Activated T-helper 9 cell treated with anti-CD3 and anti-CD28 coated beads, Interleukin-2, amount 50 U/mL, for 16 hours (primary cell): ENCODE results near the gene NUDT5.
"Not testable (repeated sequence)": the region's sequence is repeated elsewhere in the genome, so short reads cannot be mapped to it uniquely, and the experiment has no call there.

ENCODE experiments used
- DNase-seq: peaks from one replicate; pipeline ENCODE4 v3.0.0-alpha.2; 2020; ENCODE audit warnings: low read depth

NUDT5 gene

GRCh38 chr10:12195603-12196506, at the start of gene NUDT5, which contains the start of gene CDC123:
Gene NUDT5 (minus strand): TSS chr10:12195891. CDS start chr10:12186291, 9,600 bp downstream.
Gene CDC123 (plus strand): TSS chr10:12196188. CDS start chr10:12196246, 58 bp downstream.
- peak; percentile 75 for DNase-seq

- no peak for DNase-seq
These were observed 48.4 kb upstream of the NUDT5 start for GRCh38 chr10:12243864-12244620.

DNA sequence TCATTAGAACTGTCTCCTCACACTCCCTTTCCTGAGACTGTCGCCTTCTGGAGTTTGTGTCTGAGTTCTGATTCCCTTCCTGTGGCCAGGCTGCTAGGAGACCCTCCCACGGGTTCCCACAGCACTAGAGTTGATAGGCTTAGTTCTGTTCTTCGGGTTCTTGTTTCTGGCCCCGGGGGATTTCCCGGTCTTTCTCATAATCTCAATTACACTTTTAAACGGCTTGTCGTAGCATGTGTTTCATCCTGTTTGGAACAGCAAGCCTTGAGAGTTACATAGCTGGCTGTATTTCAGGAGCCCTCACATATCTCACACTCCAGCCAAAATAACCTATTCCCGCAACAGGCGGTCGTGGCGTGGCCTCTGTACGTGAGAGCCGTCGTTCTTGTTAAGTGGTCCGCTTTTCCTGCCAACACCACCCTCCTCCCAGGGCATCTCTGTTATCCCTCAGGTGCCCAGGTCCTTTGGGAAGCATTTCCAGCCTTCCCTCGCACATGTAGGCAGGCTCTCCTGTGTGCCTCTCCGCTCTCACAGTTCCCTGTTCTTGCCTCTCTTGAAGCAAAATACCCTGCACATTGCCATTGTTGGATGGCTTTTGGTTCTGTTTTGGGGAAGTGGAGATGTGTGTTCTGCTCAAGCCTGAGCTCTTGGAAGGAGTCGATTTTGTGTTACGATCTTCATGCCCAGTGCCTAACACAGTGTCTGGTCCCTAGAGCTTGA, 46.3 kb upstream of the NUDT5 start:
- DNase-seq: peak; percentile 25

- no peak for DNase-seq
These were observed 43.1 kb upstream of the NUDT5 start for GRCh38 chr10:12238821-12239220.

DNA sequence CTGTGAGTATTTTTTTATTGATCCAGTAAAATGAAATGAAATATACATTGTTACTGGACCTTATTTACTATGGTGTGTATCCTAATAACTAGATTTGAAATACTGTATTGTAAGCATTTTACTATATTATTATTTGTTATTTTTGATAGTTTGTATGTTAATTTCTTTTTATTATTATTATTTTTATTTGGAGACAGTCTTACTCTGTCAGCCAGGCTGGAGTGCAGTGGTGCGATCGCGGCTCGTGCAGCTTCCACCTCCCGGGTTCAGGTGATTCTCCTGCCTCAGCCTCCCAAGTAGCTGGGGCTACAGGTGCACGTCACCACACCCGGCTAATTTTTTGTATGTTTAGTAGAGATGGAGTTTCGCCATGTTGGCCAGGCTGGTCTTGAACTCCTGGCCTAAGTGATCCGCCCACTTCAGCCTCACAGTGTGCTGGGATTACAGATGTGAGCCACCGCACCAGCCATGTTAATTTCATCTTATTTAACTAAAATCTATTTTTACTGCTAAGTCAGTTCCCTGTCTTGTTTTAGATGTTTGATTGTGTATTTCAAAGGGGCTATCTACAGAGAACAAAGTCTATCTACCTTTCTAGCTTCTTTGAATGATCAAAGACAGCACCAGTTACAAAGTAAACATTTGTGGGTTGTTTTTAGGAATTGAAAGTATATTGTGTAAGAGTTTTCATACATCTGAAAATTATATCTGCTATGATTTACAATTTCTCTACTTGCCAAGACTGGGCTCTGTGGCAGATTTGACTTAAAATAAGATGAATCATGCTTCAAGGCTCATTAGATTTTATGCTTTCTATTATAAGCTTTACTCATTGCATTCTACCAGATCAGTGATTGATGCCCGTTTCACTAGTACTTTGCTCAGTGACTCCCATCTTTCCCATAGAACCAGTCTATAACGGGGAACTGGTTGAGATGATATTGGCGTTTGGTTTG, 41.9 kb upstream of the NUDT5 start:
- no peak for DNase-seq

DNA sequence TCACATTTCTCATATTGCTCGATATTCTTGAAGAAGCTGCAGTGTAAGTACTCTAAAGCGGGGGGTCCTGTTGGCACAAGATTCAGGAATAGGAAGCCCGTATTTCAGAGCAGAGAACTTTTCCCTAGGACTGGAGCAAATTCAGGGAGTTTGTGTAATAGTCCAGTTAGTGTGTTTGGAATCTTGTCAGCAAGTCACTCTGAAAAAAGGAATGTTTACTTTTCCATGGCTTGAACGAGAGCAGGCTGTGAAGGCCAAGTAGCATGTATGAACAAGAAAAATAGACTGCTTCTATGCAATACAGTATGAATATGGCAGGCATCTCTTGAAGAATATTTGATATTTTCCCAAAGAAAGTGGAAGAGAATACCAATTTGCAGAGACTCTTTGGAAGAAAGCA, 40.1 kb upstream of the NUDT5 start:
- no peak for DNase-seq

- DNase-seq: no peak
These were observed 39.5 kb upstream of the NUDT5 start for GRCh38 chr10:12235116-12235694.

DNA sequence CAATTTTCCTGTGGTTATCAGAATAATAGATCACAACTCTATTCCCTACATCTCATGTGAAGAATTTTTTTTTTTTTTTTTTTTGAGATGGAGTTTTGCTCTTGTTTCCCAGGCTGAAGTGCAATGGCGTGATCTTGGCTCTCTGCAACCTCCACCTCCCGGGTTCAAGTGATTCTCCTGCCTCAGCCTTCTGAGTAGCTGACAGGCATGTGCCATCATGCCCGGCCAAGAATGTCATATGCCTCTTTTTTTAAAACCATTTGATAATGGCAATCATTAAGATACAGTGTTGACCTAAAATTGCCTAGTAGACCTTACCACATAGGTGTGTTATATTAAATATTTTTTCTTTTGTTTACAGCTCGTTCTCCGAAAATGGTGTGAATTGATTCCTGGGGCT, 39.0 kb upstream of the NUDT5 start:
- DNase-seq: not testable (repeated sequence)

DNA sequence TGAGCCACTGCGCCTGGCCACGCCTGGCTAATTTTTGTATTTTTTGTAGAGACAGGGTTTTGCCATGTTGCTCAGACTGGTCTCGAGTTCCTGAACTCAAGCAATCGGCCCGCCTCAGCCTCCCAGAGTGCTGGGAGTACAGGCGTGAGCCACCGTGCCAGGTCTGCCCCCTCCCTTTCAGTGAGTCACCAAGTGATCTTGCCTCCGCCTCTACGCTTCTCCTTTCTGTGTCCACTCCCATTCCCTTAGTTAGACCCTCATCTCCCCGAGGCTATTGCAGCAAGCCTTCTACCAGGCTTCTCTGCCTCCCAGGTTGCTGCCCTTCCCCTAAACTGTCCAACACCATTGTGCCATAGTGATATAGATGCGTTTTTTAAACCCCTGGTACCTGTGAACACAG, 33.2 kb upstream of the NUDT5 start:
- no peak for DNase-seq

DNA sequence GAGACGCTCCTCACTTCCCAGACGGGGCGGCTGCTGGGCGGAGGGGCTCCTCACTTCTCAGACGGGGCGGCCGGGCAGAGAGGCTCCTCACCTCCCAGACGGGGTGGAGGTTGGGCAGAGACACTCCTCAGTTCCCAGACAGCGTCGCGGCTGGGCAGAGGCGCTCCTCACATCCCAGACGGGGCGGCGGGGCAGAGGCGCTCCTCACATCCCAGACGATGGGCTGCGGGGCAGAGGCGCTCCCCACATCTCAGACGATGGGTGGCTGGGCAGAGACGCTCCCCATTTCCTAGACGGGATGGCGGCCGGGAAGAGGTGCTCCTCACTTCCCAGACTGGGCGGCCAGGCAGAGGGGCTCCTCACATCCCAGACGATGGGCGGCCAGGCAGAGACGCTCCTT, 30.7 kb upstream of the NUDT5 start:
- not testable (repeated sequence) for DNase-seq

DNA sequence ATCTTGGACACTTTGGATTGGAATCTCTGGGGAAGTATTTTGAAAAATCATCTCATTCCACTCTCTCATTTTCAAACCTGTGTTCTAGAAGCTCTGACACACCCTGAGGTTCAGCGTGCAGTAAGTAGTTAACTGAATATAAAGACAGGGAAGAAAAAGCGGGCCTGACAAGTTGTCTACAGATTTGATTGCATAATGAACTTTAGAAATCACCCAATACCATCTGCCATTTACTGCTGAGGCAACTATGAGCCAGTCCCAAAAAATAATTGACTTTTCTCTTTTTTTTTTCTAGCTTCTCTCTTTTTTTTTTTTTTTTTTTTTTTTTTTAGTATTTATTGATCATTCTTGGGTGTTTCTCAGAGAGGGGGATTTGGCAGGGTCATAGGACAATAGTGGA, 29.8 kb upstream of the NUDT5 start:
- DNase-seq: no peak

- DNase-seq: no peak
These were observed 25.9 kb upstream of the NUDT5 start for GRCh38 chr10:12221323-12222298.

- DNase-seq: no peak
These were observed 23.3 kb upstream of the NUDT5 start for GRCh38 chr10:12218991-12219390.

GRCh38 chr10:12214763-12215218, 19.1 kb upstream of the NUDT5 start:
- DNase-seq: no peak

DNA sequence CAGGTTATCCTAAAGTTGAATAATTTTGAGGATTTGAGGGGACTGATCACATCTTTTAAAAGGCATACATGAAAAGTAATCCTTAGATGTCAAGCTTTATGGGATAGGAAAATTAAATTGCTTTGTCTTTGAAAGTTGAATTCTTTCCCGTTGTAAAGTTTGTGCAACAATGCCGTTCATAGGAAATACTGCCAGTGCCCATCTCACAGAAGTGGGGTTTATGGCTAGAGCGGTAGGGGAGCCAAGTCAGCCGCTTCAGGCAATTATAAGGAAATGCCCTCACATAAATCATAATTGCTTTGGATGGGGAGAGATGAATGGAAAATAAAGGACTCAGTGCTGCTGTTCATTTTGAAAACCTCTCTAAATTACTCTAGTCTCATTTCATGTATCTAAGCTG, 18.4 kb upstream of the NUDT5 start:
- no peak for DNase-seq

- DNase-seq: no peak
These were observed 17.9 kb upstream of the NUDT5 start for GRCh38 chr10:12213621-12214020.

- no peak for DNase-seq
These were observed 16.8 kb upstream of the NUDT5 start for GRCh38 chr10:12212454-12212853.

- no peak for DNase-seq
These were observed 12.8 kb upstream of the NUDT5 start for GRCh38 chr10:12208460-12208859.

DNA sequence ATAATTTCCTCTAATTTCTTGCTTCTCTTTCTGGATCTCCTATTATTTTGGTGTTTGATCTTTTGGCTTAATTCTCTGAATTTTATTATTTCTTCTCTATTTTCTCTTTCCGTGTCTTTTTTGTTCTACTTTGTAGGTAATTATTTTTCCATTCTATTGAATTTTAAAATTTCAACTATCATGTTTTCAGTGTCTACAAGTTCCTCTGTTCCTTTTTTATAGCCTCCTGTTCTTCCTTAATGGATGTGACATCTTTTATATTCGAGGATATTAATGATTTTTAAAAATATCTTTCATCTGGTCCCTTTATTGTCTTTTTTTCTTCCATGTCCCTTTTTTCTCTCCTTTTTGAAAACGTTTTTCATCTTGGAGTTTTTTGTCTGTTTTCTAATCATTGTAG, 11.4 kb upstream of the NUDT5 start:
- no peak for DNase-seq

DNA sequence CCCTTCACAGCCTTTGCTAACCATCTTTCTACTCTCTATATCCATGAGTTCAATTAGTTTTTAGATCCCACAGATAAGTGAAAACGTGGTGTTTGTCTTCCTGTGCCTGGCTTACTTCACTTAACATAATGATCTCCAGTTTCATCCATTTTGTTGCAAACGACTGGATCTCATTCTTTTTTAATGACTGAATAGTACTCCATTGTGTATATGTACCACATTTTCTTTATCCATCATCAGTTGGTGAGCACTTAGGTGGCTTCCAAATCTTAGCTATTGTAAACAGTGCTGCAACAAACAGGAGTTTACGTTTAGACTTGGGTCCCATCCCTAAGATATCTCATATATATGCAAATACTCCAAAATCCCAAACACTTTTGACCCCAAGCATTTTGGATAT, 9.4 kb upstream of the NUDT5 start:
- DNase-seq: no peak
